Neuronal stem cell (in vitro differentiated cells): Measurements from ENCODE around the gene AGPS. TPM values are rescaled to one million over a fixed set of nuclear protein-coding genes. Genes with fewer than 3 reads are reported as not detected.

ENCODE experiments used
- DNase-seq: peaks from one replicate; pipeline ENCODE4 v3.0.0-alpha.2; 2013; ENCODE audit warnings: low spot score
- H2AFZ ChIP-seq: one replicate; pipeline ENCODE4 v1.6.1; 2013; ENCODE audit warnings: mild to moderate bottlenecking, low read length, inconsistent platforms
- H2AK5ac ChIP-seq: 2 replicates; pipeline ENCODE4 v1.6.1; 2013; ENCODE audit warnings: low read depth, mild to moderate bottlenecking, inconsistent platforms, low read length, moderate library complexity, mixed read lengths
- H2BK120ac ChIP-seq: 2 replicates; pipeline ENCODE4 v1.6.1; 2013; ENCODE audit warnings: low read depth, mild to moderate bottlenecking, inconsistent platforms, low read length, moderate library complexity, mixed read lengths
- H2BK12ac ChIP-seq: one replicate; pipeline ENCODE4 v1.6.1; 2013; ENCODE audit warnings: low read length, inconsistent platforms
- H2BK15ac ChIP-seq: 2 replicates; pipeline ENCODE4 v1.6.1; 2013; ENCODE audit warnings: mild to moderate bottlenecking, low read length, inconsistent platforms, mixed read lengths
- H2BK5ac ChIP-seq: one replicate; pipeline ENCODE4 v1.6.1; 2013; ENCODE audit warnings: inconsistent platforms, mild to moderate bottlenecking, low read length, moderate library complexity
- H3K14ac ChIP-seq: one replicate; pipeline ENCODE4 v1.6.1; 2013; ENCODE audit warnings: low read length, inconsistent platforms
- H3K18ac ChIP-seq: 2 replicates; pipeline ENCODE4 v1.6.1; 2013; ENCODE audit warnings: low read length, inconsistent platforms
- H3K23ac ChIP-seq: 2 replicates; pipeline ENCODE4 v1.6.1; 2013; ENCODE audit warnings: low read depth, mild to moderate bottlenecking, mixed read lengths, low read length, inconsistent platforms; ENCODE audit not compliant: poor library complexity
- H3K27ac ChIP-seq: replicated peaks from 3 replicates; pipeline ENCODE4 v1.5.1; 2013; ENCODE audit warnings: low read length, inconsistent platforms
- H3K27me3 ChIP-seq, 3 experiments: 2 replicates each; pipeline ENCODE4 v1.6.1; 2013; ENCODE audit warnings: low read length in 3 of 3, mild to moderate bottlenecking in 2 of 3, inconsistent platforms in 1 of 3, low read depth in 1 of 3, mixed read lengths in 1 of 3, moderate library complexity in 1 of 3; ENCODE audit not compliant: control insufficient read depth in 3 of 3, insufficient read depth in 3 of 3
- H3K36me3 ChIP-seq, 2 donors: replicated peaks in 1 of 2; 2 replicates each; pipeline ENCODE4 v1.6.1; 2013; ENCODE audit warnings: low read length in 2 of 2; ENCODE audit not compliant: control insufficient read depth in 2 of 2, insufficient read depth in 2 of 2
- H3K4ac ChIP-seq: 2 replicates; pipeline ENCODE4 v1.6.1; 2013; ENCODE audit warnings: inconsistent platforms, mild to moderate bottlenecking, low read length, moderate library complexity
- H3K4me1 ChIP-seq, 2 donors: 1 replicate in 1 of 2; 2 replicates in 1 of 2; pipeline ENCODE4 v1.6.1; 2013; ENCODE audit warnings: low read length in 2 of 2, low read depth in 1 of 2; ENCODE audit not compliant: control insufficient read depth in 2 of 2, insufficient read depth in 1 of 2
- H3K4me2 ChIP-seq: one replicate; pipeline ENCODE4 v1.6.1; 2013; ENCODE audit warnings: mild to moderate bottlenecking, low read length, inconsistent platforms; ENCODE audit not compliant: insufficient read depth, poor library complexity, severe bottlenecking
- H3K4me3 ChIP-seq, 2 donors: 2 replicates each; pipeline ENCODE4 v1.5.1; 2013; ENCODE audit warnings: low read length in 2 of 2, mild to moderate bottlenecking in 2 of 2, inconsistent platforms in 1 of 2, moderate library complexity in 1 of 2
- H3K79me1 ChIP-seq: one replicate; pipeline ENCODE4 v1.6.1; 2013; ENCODE audit warnings: low read depth, mild to moderate bottlenecking, inconsistent platforms, low read length, moderate library complexity
- H3K9ac ChIP-seq: one replicate; pipeline ENCODE4 v1.6.1; 2013; ENCODE audit warnings: mild to moderate bottlenecking, low read depth, low read length, inconsistent platforms; ENCODE audit not compliant: poor library complexity
- H3K9me3 ChIP-seq, 2 donors: replicated peaks in 1 of 2; 2 replicates each; pipeline versions ENCODE3 to v1.6.1; 2013; ENCODE audit warnings: low read length in 2 of 2, mild to moderate bottlenecking in 2 of 2, inconsistent platforms in 1 of 2, low read depth in 1 of 2, mixed read lengths in 1 of 2, moderate library complexity in 1 of 2; ENCODE audit not compliant: control insufficient read depth in 2 of 2, insufficient read depth in 1 of 2
- H4K8ac ChIP-seq: one replicate; pipeline ENCODE4 v1.6.1; 2013; ENCODE audit warnings: low read depth, mild to moderate bottlenecking, inconsistent platforms, low read length, moderate library complexity
- H4K91ac ChIP-seq: one replicate; pipeline ENCODE4 v1.6.1; 2013; ENCODE audit warnings: low read length, low read depth, mild to moderate bottlenecking, inconsistent platforms; ENCODE audit not compliant: poor library complexity
- WGBS, 2 donors: extraction: QIAGEN DNeasy Blood & Tissue Kit; methylation state at CpG; one replicate each; pipeline ENCODE4 v1.1.7; 2013; ENCODE audit warnings: missing lambda C conversion rate in 2 of 2, mixed read lengths in 1 of 2; ENCODE audit not compliant: insufficient read length in 2 of 2, insufficient replicate concordance in 1 of 2; ENCODE audit errors: extremely low coverage in 2 of 2; 5-methylcytosine and 5-hydroxymethylcytosine counted together
- small RNA-seq: library from polyadenylated mRNA; stranded (forward); fragments of <200 nt; extraction: miRNeasy Mini kit (QIAGEN cat#:217004); gene quantifications from one replicate; pipeline ENCODE3, GENCODE V24; 2013; ENCODE audit not compliant: insufficient read depth

The AGPS gene

GRCh38 chr2:177592945-177593344 is 200.4 kb downstream of the AGPS start:
- Histone ChIP-seq H2BK5ac (no peak overlapping the region), H3K27me3 (no peaks in the 10 kb centered on the region), H3K4me1 (peaks cover 2 to 10% of the 10 kb centered on the region in 2 donors), H3K23ac (no peak overlapping the region), H3K4me2 (no peak overlapping the region), H2AK5ac (no peak overlapping the region), H2BK15ac (no peak overlapping the region), H4K91ac (no peak overlapping the region), H3K14ac (no peak overlapping the region), H4K8ac (no peak overlapping the region), H3K4me3 (no peak overlapping the region), H3K27ac (no peak overlapping the region), H3K18ac (no peak overlapping the region), H2BK120ac (no peak overlapping the region), H2AFZ (no peak overlapping the region), H2BK12ac (no peak overlapping the region), H3K9ac (no peak overlapping the region), H3K9me3 (no peaks in the 10 kb centered on the region), H3K36me3 (no peaks in the 10 kb centered on the region), H3K4ac (no peak overlapping the region), H3K79me1 (no peaks in the 10 kb centered on the region)
- no peak for DNase-seq

DNA sequence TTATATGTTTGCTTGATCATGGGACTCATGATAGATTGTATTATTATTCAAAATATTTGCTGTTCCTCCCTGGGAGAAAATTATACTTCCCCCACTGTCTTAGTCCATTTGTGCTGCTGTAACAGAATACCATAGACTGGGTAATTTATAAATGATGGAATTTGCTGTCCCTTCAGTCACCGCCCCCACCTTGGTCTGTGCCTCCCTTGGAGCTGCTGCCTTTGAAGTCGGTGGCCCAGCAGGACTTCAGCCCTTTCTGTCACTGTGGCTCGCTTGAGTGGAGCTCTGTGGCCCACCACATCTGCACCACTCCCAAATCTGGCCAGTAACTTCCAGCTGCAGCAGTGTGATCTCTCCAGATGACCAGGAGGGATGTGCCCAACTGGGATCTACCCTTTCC is 200.8 kb downstream of the AGPS start:
- no peak overlapping the region for H3K23ac ChIP-seq
- no peaks in the 10 kb centered on the region for H3K79me1 ChIP-seq
- H2AFZ ChIP-seq: peak overlapping the region; percentile 90
- H3K4ac ChIP-seq: no peak overlapping the region
- no CpG with 5 or more reads among the region's 3 CpGs for WGBS, 2 donors
- H3K14ac ChIP-seq: no peak overlapping the region
- no peak overlapping the region for H2BK120ac ChIP-seq
- H3K27me3 ChIP-seq: no peaks in the 10 kb centered on the region
- H3K9ac ChIP-seq: no peak overlapping the region
- no peaks in the 10 kb centered on the region for H3K9me3 ChIP-seq
- H3K4me1 ChIP-seq: peaks cover 2 to 15% of the 10 kb centered on the region in 2 donors
- H3K18ac ChIP-seq: no peak overlapping the region
- H4K91ac ChIP-seq: no peak overlapping the region
- H2BK12ac ChIP-seq: no peak overlapping the region
- no peak for DNase-seq
- H3K4me3 ChIP-seq: no peak overlapping the region
- no peak overlapping the region for H2AK5ac ChIP-seq
- H3K4me2 ChIP-seq: no peak overlapping the region
- no peak overlapping the region for H4K8ac ChIP-seq
- H2BK5ac ChIP-seq: peak overlapping the region; percentile 46
- H2BK15ac ChIP-seq: no peak overlapping the region
- H3K27ac ChIP-seq: no peak overlapping the region
- no peaks in the 10 kb centered on the region for H3K36me3 ChIP-seq

Small RNAs within 50 kb of the gene (small RNA-seq; reads per million reads assigned to genes)
- not detected for gene RF01210
